Body of pancreas (tissue), 4 donors: ENCODE data around the gene DNAJC25. TPM values are rescaled to one million over a fixed set of nuclear protein-coding genes. Genes with fewer than 3 reads are reported as not detected.
"Not testable (repeated sequence)": the region's sequence is repeated elsewhere in the genome, so short reads cannot be mapped to it uniquely, and the experiment has no call there.

Source experiments
- ATAC-seq: fragments of 150-250 bp; one replicate; pipeline ENCODE4 v1.9.1; 2016
- DNase-seq, 4 donors: peaks; one replicate each; pipeline ENCODE4 v3.0.0-alpha.2; 2019
- H3K27ac ChIP-seq, 4 donors: fragments of 200-600 bp; sonication (generic); 1 replicate in 3 of 4; 2 replicates in 1 of 4; pipeline versions ENCODE4 v1.5.1 to v1.6.1; 2016 to 2019; ENCODE audit warnings: mild to moderate bottlenecking in 1 of 4, mixed read lengths in 1 of 4, moderate library complexity in 1 of 4
- H3K27me3 ChIP-seq, 2 donors: fragments of 200-600 bp; sonication (generic); one replicate each; pipeline ENCODE4 v1.6.0; 2016; ENCODE audit warnings: mild to moderate bottlenecking in 1 of 2
- H3K36me3 ChIP-seq, 2 donors: fragments of 200-600 bp; sonication (generic); replicated peaks in 1 of 2; 2 replicates each; pipeline ENCODE4 v1.5.1; 2016; ENCODE audit warnings: low read depth in 2 of 2; ENCODE audit not compliant: insufficient read depth in 1 of 2
- H3K4me1 ChIP-seq: fragments of 200-600 bp; sonication (generic); one replicate; pipeline ENCODE4 v1.6.0; 2016
- H3K4me3 ChIP-seq, 2 donors: fragments of 200-600 bp; sonication (generic); 1 replicate in 1 of 2; 2 replicates in 1 of 2; pipeline ENCODE4 v1.5.1; 2016 to 2019
- H3K9me3 ChIP-seq, 3 donors: fragments of 200-600 bp; sonication (generic); 1 replicate in 2 of 3; 2 replicates in 1 of 3; pipeline ENCODE4 v1.5.1; 2016
- CTCF ChIP-seq, 7 experiments: fragments of 450-650 bp in 4 of 7; fragments of 200-600 bp in 3 of 7; sonication (generic) in 3 of 7; IDR thresholded peaks; one replicate each; pipeline ENCODE4 v1.5.1; 2016 to 2019; ENCODE audit warnings: antibody characterized with exemption in 7 of 7
- POLR2A ChIP-seq, 3 donors: fragments of 450-650 bp; IDR thresholded peaks; one replicate each; pipeline ENCODE4 v1.6.1; 2016; ENCODE audit warnings: antibody characterized with exemption in 3 of 3, mild to moderate bottlenecking in 2 of 3
- WGBS, 2 donors: methylation state at CpG; one replicate each; pipeline ENCODE4 v1.1.5; 2017; 5-methylcytosine and 5-hydroxymethylcytosine counted together
- intact Hi-C: fragments of 100-400 bp; cut with DNase I; formaldehyde crosslinking; loops from one replicate; pipeline ENCODE4 v1.15.1; 2023
- total RNA-seq, 2 donors: library from RNA; depleted of rRNA; stranded (reverse); fragments of >200 nt; gene quantifications; one replicate each; pipeline ENCODE4 v1.1.0, GENCODE V29; 2016

The DNAJC25 gene
- total RNA-seq, 2 donors from 2014 or later, result 4.2 to 21.1 TPM

- no peak for DNase-seq
- H3K27ac ChIP-seq, result no peak overlapping the region
- WGBS, 2 donors, result 62 to 70% methylated on average over 4 to 5 of the region's 5 CpGs
- H3K36me3 ChIP-seq, result no peaks in the 10 kb centered on the region
- ATAC-seq, result no peak
- H3K4me1 ChIP-seq, result peaks cover 5% of the 10 kb centered on the region
- intact Hi-C loops, result no loop called here
- no peaks in the 10 kb centered on the region for H3K9me3 ChIP-seq
- TF ChIP-seq POLR2A (IDR thresholded peaks at IDR 0.05), result no peak
- no peak for TF ChIP-seq CTCF (IDR thresholded peaks at IDR 0.05)
- H3K27me3 ChIP-seq, result no peaks in the 10 kb centered on the region
- H3K4me3 ChIP-seq, result no peak overlapping the region
Measured at GRCh38 chr9:111610149-111610548, 21.0 kb upstream of the DNAJC25 start.

- DNase-seq (no peak), ATAC-seq (no peak)
- 52 to 60% methylated on average over 7 of the region's 7 CpGs for WGBS, 2 donors
- intact Hi-C loops, result no loop called here
- Histone ChIP-seq H3K4me3 (no peak overlapping the region), H3K9me3 (no peaks in the 10 kb centered on the region), H3K36me3 (no peaks in the 10 kb centered on the region), H3K27me3 (no peaks in the 10 kb centered on the region), H3K4me1 (peaks cover 5% of the 10 kb centered on the region), H3K27ac (no peak overlapping the region)
- no peak for TF ChIP-seq CTCF (IDR thresholded peaks at IDR 0.05)
- TF ChIP-seq POLR2A (IDR thresholded peaks at IDR 0.05), result no peak
Measured at GRCh38 chr9:111610845-111611244, 20.3 kb upstream of the DNAJC25 start.

- no peaks in the 10 kb centered on the region for H3K36me3 ChIP-seq
- TF ChIP-seq POLR2A (IDR thresholded peaks at IDR 0.05) (no peak), CTCF (IDR thresholded peaks at IDR 0.05) (no peak)
- intact Hi-C loops, result no loop called here
- ATAC-seq, result no peak
- DNase-seq, result peak in 1 of 4 donors; percentile 19
- no peak overlapping the region for H3K27ac ChIP-seq
- no peaks in the 10 kb centered on the region for H3K27me3 ChIP-seq
- no peak overlapping the region for H3K4me3 ChIP-seq
- 35 to 41% methylated on average over 4 of the region's 4 CpGs for WGBS, 2 donors
- peaks cover 5% of the 10 kb centered on the region for H3K4me1 ChIP-seq
- H3K9me3 ChIP-seq, result no peaks in the 10 kb centered on the region
Measured at GRCh38 chr9:111613436-111614040, 17.6 kb upstream of the DNAJC25 start.

GRCh38 chr9:111615928-111616327, 15.2 kb upstream of the DNAJC25 start:
- TF ChIP-seq POLR2A (IDR thresholded peaks at IDR 0.05) (no peak), CTCF (IDR thresholded peaks at IDR 0.05) (no peak)
- intact Hi-C loops, result no loop called here
- H3K36me3 ChIP-seq, result no peaks in the 10 kb centered on the region
- peaks cover 5% of the 10 kb centered on the region for H3K4me1 ChIP-seq
- H3K27ac ChIP-seq, result no peak overlapping the region
- H3K27me3 ChIP-seq, result no peaks in the 10 kb centered on the region
- ATAC-seq, result no peak
- 69 to 73% methylated on average over 3 of the region's 3 CpGs for WGBS, 2 donors
- H3K4me3 ChIP-seq, result no peak overlapping the region
- DNase-seq, result no peak
- no peaks in the 10 kb centered on the region for H3K9me3 ChIP-seq

- ATAC-seq, H3K9me3 ChIP-seq, H3K4me3 ChIP-seq, H3K27ac ChIP-seq, DNase-seq, intact Hi-C loops, H3K36me3 ChIP-seq, H3K4me1 ChIP-seq, H3K27me3 ChIP-seq: not testable (repeated sequence)
- WGBS, 2 donors, result 92% methylated on average over 20 of the region's 29 CpGs; no CpG with 5 or more reads in 1 of the 2 donors
Measured at GRCh38 chr9:111617349-111617748, 13.8 kb upstream of the DNAJC25 start.
